Activated T-cell treated with anti-CD3 and anti-CD28 coated beads, Interleukin-2, amount 50 U/mL, for 48 hours (primary cell): Measurements from ENCODE around the gene RPP25L.
A peak's percentile ranks its signal among the peaks of the same experiment; 100 is the strongest.
"Not testable (repeated sequence)": the region's sequence is repeated elsewhere in the genome, so short reads cannot be mapped to it uniquely, and the experiment has no call there.

Experiments used
- DNase-seq, 2 experiments: peaks; one replicate each; pipeline ENCODE4 v3.0.0-alpha.2; 2020

Gene RPP25L, protein sequence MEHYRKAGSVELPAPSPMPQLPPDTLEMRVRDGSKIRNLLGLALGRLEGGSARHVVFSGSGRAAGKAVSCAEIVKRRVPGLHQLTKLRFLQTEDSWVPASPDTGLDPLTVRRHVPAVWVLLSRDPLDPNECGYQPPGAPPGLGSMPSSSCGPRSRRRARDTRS

DNA sequence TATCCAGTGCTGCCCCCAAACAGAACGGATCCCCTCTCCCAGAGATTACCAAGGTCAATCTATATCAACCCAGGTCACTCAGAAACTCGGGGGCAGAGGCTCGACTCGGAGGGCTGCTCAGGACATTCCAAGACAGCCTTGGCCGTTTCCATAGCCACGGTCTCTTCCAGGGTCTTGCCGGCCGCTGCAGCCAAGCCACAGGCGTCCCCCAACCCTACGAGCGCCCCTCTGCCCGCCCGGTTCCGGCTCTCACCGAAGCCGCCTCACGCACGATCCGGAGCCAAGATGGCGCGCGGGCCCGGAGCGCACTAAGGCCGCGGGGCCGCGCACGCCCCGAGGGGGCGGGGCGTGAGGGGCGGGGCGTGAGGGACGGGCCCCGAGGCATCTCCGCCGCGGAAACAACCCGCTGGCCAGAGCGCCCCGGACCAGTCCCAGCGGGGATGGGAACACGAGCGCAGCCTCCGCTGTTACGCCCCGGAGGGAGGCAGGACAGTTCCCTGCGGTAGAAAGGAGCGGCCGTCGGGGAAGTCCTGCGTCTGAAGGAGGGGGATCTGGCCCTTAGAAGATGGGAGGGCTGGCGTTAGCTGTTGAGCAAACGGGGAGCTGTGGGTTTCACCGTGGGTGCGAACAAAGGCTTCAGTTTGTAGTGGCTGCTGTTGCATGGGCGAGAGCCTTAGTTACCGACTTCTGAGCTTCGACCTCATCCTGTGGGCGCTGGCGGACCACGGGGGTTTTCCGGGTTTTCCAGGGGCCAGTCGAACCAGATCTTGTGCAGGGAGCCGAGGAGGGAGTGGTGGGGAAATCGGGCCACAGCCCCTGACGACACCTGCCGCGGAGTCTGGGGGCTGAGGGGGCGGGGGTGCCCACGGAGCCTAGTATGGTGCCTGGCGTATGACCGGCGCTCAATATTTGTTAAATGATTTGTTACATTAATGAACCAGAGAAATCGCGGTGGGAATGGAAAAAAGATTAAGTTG, at the start of gene RPP25L:
Gene RPP25L (minus strand): TSS at position 287 of the 977 bp plus-strand sequence. CDS start 801 bp downstream, outside the sequence.
- DNase-seq, result peak; percentile 90 to 91

DNA sequence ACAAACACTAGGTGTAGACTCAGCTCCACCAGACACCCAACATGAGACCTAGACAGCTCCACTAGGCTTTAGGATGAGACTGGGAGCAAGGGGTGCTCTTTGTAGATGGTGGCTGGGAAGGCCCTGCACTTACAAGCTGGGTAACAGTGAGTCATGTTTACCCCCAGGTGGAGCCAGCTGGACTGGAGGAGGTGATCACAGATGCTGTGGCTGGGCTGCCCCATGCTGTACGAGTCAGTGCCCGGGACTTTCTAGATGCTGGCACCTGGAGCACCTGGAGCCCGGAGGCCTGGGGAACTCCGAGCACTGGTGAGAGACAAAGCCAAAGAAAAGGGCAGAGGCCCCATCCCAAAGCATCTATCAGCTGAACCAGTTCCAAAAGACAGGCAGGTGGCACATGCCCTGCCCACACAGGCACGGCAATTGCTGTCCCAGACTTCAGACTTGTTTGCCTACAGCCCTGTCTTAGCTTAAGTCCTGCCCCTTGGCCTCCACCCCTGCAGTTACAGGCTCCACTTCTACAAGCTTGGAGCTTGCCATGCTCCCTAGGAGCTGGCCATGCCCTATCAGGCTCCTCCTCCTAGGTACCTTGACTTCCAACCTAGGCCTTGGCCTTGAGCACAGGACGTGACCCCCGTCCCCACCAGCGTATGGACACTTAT, 47.8 kb upstream of the RPP25L start:
- no peak for DNase-seq

DNA sequence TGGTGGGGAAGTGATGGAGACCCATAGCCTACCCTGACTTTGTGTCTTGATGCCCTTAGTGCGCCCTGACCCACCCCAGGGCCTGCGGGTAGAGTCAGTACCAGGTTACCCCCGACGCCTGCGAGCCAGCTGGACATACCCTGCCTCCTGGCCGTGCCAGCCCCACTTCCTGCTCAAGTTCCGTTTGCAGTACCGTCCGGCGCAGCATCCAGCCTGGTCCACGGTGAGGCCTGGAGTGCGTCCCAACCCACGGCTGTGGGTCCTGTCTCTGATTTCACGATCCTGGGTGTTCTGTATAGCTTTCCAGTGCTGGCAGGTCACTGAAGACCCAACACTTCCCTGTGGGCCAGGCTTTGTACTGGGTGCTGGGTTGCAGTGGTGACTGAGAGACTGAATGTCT, 46.6 kb upstream of the RPP25L start:
- DNase-seq, result no peak

DNA sequence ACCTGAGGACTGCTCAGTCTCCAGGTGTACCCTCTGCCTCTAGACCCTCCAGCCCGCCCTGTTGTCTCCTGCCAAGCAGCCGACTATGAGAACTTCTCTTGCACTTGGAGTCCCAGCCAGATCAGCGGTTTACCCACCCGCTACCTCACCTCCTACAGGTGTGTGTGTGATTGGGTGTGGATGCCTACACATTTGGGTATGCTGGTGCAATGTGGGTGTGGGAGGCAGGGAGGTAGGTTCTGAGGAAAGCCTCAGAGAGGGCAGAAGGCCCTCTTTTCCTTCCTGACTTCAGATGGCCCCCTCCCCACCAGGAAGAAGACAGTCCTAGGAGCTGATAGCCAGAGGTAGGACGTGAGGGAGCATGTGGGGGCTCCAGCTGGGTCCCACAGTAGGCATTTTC, 45.1 kb upstream of the RPP25L start:
- no peak for DNase-seq

DNA sequence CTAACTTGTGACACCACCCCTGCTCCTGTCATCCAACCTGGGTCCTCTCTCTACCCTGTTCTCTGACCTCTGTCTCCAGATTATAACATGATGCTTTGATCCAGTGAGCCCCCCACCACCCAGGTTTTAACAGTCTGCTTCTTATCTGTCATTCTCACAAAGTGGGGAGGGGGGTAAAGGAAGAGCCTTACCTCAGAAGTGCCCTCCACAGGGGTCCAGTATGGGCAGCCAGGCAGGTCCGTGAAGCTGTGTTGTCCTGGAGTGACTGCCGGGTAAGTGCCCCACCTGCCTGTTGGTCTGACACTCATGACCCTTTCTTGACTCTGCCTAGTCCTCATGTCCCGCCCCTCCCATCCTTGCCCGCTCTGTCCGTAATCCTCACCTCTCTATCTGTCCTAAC, 43.5 kb upstream of the RPP25L start:
- DNase-seq, result no peak

DNA sequence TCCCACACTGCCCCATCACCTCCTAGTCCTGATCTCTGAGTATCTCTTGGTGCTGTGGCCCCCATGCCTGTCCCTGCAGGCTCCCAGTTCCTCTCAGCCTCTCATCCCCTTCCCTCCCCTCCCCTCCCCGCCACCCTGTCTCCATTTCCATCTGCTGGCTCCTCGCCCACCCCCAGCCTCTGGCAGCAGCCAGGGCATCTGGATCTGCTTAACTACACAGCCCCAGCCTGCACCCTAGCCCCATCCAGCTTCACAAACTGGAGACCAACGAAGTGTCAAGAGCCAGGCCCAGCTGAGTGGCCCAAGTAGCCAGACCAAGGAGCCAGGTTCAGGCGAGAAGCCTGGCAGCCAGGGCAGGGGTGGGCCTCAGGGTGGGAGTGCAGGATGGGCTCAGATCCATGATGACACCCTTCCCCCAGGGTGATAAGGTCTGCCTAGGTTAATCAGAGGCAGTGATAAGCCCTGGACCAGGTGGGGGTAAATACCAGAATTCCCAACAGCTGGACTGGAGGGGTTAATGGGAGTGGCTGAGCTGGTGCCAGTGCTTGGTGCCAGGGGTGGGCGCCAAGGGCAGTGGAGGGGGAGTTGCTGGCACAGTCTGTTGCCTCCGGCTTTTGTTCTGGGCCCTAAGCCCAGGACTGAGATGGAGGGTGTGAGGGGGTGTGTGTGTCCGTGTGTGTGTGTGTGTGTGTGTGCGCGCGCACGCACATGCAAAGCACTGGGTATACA, 42.6 kb upstream of the RPP25L start:
- no peak for DNase-seq

DNA sequence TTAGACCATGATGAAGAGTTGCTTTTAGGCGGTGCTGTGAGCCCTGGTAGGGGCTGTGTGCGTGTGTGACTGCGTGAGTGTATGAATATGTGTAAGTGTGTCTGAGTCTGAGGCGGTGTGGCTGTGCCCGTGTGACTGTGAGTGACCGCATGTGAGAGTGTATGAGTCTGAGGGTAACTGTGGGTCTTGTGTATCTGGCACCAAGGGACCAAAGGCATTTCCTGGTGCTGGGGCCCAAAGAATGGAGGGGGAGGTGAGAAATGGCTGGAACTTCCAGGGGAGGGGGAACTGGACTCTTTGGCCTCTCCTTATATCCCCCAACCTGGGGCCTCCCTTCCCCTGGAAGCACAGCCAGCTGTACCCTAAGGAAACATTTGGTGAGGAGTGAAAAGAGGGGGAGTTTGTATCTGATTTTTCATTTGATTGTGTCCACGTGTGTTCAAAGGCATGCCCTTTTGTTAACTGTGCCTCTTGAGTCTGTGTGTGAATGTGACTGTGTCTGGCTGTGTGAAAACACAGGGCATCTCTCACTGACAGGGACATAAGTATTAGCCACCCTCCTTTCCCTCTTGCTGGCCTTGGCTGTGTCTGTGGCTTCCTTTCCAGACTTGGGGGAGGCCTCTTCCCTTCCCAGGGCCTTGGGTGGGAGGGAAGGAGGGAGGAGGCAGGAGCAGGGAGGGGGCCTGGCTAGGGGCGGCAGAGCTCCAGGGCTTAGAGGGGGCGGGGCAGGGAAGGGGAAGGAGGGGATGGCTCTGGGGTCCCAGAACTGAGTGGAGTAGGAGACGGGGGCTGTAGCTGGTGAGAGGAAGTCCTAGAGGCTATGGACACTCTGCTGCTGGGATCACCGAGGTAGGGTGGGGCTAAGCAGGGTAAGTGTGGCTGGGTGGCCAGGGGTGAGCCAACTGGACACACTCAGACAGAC, 41.5 kb upstream of the RPP25L start:
- DNase-seq, result no peak

DNA sequence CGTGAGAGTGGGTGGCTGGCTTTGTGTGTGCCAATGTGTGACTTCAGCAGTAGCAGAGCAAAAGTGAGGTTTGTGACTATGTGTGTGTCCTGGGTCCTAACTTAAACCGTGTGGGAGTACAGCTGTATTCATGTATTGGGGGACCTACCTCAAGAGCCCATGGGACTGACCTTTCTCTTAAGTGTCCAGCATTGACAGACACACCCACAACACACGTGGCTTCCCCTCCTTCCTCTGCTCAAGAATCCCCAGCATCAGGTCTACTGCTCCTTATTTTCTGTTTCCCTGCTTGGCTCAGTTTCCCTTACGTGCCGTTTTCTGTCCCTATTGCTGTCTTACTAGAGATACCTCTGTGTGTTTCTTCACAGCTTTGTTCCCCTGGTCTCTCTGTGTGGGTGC, 40.7 kb upstream of the RPP25L start:
- DNase-seq, result no peak

DNA sequence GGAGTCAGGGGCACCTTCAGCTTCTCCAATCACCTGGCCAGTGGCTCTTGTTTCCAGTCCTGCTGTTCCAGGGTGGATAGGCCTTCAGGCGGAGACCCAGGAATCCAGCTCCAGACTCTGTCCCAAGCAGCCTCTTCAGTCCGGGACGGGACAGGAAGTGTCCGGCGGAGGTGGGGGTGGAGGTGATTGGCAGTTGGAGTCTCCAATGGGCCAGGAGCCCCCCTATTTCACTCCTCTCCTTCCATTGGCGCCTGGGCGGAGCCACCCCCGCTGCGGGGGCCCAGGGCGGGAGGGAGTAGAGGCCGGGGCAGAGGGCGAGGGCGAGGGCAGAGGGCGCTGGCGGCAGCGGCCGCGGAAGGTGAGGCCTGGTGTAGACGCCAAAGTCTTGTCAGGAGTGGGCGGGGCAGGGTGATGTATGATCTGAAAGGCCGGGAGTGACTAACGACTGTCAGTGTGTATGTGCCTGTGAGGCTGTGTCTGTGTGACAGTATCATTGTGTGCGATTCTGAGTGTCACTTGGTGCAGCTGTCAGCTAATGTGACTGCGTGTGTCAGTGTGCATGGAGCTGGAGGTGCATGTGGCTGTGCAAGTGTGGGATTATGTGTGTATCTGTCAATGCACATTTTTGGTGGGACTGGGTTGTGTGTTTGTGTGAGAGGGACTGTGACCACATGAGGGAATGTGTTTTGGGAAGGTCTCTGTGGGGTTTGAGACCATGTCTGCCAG, 40.1 kb upstream of the RPP25L start, which contains the start of gene IL11RA:
Gene IL11RA (plus strand): TSS at position 310 of the 726 bp plus-strand sequence. CDS start 3,033 bp downstream, outside the sequence.
- DNase-seq, result peak; percentile 69 to 74

DNA sequence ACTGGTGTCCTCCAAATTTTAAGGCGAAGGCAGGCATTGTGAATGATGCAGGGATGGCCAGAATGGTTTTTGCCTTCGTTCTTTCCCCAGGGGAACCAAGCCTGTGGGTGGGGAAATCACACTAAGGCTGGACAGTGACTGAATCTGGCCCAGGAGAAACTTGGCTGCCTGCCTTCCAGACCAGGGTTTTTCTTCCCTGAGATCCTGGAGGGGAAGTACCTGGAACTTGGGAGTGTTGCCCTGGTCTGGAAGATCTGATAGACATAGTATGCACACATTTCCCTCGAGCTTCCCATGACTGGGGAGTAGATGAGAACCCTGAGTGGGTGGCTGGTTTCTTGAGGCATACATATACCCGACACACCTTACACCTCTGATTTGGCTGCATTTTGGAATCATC, 39.4 kb upstream of the RPP25L start:
- no peak for DNase-seq

DNA sequence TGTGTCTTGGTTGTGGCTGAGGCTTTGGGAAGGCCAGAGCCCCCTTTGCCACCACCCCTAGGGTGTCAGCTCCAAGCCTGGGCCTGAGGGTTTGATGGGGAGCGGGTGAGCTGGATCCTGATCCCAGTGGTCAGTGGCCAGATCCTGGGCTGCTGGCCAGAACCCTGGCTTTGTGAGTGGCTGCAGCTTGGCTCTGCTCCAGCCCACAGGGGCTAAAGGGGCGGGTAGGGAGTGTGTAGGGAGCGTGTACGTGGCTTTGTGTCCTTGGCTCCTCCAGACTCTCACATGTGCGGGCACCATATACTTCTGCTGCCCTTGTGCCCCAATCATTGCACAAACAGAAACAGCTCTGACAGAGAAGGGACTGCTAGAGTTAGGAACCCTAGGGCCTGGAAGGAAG, 38.9 kb upstream of the RPP25L start:
- DNase-seq, result no peak

DNA sequence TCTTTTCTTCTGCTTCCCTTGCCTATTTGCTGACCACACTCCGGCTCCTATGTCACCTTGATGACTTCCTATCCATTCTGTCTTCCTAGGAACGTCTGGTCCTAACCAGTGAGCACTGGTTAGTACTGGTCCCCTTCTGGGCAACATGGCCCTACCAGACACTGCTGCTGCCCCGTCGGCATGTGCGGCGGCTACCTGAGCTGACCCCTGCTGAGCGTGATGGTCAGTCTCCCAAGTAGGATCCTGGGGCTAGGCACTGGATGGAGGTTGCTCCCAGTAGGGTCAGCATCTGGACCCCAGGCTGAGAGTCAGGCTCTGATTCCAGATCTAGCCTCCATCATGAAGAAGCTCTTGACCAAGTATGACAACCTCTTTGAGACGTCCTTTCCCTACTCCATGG, 36.8 kb upstream of the RPP25L start:
- no peak for DNase-seq

DNA sequence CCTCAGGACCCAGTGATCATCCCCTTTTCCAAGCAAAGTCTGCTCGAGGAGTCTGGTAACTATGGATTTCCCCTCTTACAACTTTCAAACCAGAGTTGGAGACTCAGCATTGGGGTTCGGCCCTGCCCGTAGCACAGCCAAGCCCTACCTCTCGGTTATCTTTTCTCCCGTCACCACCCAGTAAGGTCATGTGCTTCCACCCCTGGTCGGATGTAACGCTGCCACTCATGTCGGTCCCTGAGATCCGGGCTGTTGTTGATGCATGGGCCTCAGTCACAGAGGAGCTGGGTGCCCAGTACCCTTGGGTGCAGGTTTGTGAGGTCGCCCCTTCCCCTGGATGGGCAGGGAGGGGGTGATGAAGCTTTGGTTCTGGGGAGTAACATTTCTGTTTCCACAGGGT, 35.8 kb upstream of the RPP25L start:
- DNase-seq, result no peak

DNA sequence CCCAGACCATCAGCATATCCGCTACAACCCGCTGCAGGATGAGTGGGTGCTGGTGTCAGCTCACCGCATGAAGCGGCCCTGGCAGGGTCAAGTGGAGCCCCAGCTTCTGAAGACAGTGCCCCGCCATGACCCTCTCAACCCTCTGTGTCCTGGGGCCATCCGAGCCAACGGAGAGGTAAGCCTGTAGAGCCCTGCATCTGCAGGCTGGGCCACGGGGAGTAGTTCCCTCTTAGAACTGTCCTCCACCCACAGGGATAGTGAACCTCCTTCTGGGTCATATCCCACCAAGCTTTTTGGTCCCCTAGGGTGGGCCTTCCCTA, 35.1 kb upstream of the RPP25L start:
- DNase-seq, result no peak

DNA sequence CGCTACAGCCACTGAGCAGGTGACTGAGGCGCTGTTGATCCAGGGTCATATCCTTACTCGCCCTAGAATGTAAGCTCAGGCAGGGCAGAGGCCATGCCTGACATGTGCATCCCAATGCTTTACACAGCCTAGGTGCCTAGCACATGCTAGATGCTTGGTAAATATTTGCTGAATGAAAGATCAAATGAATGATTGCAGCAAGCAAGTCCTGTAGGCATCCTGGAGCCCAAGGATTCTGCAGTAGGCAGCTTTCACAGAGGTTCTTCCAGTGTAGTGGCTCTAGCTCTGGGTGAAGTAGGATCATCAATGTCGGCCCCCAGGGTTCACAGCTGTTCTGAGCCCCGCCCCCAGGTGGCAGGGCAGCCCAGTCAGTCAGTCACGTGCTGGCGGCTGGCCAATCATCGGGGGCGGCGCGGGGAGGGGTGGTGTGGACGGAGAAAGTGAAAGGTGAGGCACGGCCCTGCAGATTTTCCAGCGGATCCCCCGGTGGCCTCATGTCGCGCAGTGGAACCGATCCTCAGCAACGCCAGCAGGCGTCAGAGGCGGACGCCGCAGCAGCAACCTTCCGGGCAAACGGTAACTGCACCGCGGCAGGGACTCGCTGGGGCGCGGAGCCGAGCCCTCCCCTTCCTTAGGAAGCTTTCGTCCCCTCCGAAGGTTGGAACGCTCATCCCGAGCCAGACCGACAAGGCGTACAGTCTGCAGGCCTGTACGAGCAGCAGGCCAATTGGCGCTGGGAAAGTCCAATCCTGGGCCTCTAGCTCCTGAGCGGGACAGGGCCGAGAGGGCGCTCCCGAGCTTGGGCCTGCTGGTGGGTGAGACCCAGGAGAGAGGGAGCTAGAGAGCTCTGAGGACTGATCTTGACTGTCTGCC, 34.5 kb upstream of the RPP25L start, which contains the start of gene GALT:
Gene GALT (plus strand): TSS at position 465 of the 873 bp plus-strand sequence. CDS start 30 bp downstream, at position 495.
- DNase-seq, result peak; percentile 99

DNA sequence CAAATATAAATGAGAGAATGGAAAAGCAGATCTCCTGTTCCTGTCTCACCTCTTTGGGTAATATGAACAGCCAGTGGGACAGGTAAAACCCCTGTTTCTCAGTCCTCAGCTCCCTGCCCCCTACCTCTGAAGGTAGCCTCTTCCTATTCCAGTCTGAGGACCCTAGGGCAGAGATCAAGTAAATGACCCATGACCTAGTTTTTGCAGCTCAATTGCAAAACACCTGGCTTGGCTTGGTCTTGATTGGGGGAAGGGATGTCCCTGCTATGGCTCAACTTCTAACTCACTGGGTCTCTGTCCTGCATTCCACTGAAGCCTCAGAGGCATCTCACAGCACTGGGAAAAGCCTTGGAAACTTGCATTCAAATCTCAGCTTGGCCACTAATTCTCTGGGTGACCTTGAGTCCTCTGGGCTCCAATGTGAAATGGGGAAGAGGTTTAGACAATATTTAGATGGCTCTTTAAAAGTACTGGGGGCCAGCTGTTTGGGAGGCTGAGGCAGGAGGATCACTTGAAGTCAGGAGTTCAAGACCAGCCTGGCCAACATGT, 32.9 kb upstream of the RPP25L start:
- DNase-seq, result no peak

DNA sequence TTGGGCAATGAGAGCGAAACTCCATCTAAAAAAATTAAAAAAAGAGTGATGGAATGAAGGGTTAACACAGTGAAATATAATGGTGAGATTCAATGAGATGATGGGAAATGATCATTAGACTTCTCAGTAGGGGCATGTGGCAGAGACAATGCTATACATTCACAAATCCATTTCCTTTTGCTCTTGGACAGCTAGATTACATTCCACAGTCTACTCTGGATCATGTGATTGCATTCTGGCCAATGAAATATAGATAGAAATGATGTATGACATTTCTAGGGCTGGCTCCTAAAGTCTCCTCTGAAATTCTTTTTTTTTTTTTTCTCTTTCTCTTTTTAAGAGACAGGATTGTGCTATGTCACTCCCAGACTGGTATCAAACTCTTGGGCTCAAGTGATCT, 30.8 kb upstream of the RPP25L start:
- no peak for DNase-seq

DNA sequence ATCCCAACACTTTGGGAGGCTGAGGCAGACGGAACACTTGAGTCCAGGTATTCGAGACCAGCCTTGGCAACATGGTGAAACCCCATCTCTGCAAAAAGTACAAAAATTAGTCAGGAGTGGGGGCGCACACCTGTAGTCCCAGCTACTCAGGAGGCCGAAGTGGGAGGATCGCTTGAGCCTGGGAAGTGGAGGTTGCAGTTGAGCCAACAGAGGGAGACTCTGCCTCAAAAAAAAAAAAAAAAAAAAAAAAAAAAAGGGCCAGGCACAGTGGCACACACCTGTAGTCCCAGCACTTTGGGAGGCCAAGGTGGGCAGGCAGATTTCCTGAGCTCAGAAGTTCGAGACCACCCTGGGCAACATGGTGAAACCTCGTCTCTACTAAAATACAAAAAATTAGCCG, 27.4 kb upstream of the RPP25L start:
- DNase-seq, result not testable (repeated sequence)

DNA sequence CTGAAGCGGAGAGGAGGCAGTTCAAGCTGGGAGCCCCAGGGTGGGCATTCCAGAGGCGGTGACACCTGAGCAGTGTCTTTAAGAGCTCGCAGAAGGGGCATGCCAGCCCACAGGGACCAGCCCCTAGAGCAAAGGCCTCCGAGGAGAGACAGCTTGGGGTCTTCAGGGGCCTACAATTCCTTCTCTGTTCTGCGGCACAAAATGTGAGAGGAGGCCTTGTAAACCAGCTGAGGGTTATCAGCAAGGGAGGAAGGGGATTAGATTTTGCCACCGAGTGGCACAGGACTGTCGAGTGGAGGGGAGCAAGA, 26.2 kb upstream of the RPP25L start:
- no peak for DNase-seq
